GM06990 (cell line): ENCODE measurements around the gene SLC23A2.

Source experiments
- DNase-seq: peaks from one replicate; pipeline ENCODE4 v3.0.0-alpha.2; 2011; ENCODE audit not compliant: insufficient read length; ENCODE audit errors: extremely low read depth
- H3K27me3 ChIP-seq: replicated peaks from 2 replicates; pipeline ENCODE4 v1.6.0; 2011; ENCODE audit warnings: low read length; ENCODE audit not compliant: control insufficient read depth, insufficient read depth
- H3K36me3 ChIP-seq: 2 replicates; pipeline ENCODE4 v1.5.1; 2011; ENCODE audit warnings: low read length; ENCODE audit not compliant: control insufficient read depth, insufficient read depth
- H3K4me3 ChIP-seq: replicated peaks from 2 replicates; pipeline ENCODE4 v1.5.1; 2011; ENCODE audit warnings: low read depth, mild to moderate bottlenecking, control low read depth, low read length
- TF ChIP-seq, protein P1 (sequence below): IDR thresholded peaks from 2 replicates; pipeline ENCODE4 v1.5.1; 2011; ENCODE audit warnings: low read length, control low read depth, mild to moderate bottlenecking, inconsistent platforms; ENCODE audit not compliant: insufficient read depth, poor library complexity, severe bottlenecking

The SLC23A2 gene

DNA sequence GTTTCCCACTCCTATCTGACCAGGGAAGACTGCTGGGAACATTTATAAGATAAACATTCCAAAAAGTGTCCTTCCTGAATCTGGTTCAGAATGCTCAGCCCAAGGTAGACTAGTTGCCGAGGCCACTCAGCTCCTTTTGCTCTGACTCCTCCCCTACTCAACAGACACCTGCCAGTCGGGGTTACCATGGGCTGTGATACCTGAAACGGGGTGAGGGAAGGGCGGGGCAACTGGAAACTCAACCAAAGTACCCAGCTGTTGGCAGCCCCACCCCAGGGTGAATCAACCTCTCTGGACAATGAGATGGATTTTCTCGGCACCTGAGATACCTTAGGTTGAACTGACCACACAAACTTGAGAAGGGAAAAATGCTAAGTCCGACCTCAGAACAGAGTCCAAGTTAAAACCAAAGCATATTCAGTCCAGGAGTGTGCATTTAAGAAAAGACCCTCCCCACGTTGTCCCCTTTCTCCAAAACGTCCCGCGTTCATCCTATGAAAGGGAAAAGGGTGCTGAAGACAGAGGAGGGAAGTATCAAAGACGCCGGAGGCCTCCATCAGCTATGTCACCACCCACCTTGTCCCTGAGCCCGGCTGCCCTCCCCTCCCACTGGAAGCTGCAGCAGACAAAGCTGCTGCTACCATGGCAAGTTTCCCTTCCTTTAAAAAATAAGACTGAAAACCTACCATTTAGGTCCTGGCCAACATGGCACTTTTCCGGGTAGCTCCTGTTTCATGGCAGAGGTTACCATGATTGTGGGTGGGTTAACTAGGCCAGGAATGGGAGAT, 100.1 kb downstream of the SLC23A2 start:
- Histone ChIP-seq H3K4me3 (no peak overlapping the region), H3K36me3 (peaks cover 6% of the 10 kb centered on the region; the same call in 1 of the 2 replicates), H3K27me3 (no peaks in the 10 kb centered on the region)
- TF ChIP-seq, protein P1, sequence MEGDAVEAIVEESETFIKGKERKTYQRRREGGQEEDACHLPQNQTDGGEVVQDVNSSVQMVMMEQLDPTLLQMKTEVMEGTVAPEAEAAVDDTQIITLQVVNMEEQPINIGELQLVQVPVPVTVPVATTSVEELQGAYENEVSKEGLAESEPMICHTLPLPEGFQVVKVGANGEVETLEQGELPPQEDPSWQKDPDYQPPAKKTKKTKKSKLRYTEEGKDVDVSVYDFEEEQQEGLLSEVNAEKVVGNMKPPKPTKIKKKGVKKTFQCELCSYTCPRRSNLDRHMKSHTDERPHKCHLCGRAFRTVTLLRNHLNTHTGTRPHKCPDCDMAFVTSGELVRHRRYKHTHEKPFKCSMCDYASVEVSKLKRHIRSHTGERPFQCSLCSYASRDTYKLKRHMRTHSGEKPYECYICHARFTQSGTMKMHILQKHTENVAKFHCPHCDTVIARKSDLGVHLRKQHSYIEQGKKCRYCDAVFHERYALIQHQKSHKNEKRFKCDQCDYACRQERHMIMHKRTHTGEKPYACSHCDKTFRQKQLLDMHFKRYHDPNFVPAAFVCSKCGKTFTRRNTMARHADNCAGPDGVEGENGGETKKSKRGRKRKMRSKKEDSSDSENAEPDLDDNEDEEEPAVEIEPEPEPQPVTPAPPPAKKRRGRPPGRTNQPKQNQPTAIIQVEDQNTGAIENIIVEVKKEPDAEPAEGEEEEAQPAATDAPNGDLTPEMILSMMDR: no peak
- DNase-seq: no peak

DNA sequence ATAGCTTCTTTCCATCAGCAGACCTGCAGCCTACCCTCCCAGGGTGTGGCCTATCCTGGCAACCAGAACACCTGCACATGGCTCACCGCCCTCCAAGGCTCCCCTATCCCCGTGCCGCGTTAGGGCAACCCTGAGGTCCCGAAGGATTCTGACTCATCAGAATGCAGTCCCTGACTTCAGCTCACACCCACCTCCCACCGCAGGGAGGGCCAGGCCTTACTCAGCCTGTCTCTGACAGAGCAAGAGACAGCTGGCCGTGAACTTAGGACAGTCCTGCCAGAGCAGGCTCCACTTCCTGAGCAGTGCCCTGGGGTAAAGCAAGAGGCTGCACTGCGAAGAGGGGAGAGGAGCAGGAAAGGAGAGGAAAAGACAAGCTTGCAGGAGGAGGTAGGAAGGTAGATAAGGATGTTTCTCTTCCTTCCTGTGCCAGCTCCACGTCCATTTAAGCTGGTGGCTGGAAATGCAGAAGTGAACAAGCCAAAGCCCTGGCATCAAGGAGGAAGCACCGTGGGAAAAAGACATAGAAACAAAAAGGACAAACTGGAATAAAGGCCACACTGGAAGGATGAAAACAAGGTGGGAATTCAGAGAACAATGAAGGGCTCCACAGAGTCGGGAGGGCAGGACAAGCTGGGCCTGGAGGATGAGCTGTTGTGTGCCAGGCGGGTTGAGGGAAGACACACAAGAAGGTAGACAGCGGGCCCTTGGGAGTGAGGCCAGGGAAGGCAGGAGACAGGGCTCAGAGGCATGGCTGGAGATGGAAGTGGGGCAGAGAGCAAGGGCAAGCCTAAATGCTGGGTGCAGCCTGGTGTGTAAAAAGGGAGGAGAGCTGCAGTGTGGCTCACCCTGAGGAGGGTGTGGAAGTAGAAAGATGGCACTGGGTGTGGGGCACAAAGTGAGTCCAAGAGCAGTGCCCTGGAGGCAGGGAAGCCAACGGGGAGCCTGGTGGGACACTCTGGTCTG, 102.7 kb downstream of the SLC23A2 start:
- TF ChIP-seq, protein P1: no peak
- H3K27me3 ChIP-seq: no peaks in the 10 kb centered on the region
- no peak overlapping the region for H3K4me3 ChIP-seq
- DNase-seq: no peak
- peaks cover 6% of the 10 kb centered on the region; the same call in 1 of the 2 replicates for H3K36me3 ChIP-seq

DNA sequence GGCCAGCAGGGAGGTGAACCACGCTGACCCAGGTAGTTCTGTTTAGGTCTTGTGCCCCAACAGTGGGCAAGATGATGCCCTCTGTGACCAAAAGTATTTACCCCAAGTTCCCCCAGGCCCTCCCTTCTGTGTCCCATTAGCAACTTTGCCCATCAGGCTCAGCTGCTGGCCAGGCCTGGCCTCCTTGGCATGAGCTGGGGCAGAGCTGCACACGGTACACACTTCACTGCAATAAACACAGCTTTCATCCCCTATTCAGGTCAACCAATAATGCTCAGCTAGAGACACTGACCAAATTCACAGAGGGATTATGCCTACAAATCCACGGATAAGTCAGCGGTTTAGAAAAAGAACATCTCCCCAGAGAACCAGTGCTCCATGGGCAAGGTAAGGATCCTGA, 103.7 kb downstream of the SLC23A2 start:
- TF ChIP-seq, protein P1: no peak
- Histone ChIP-seq H3K27me3 (no peaks in the 10 kb centered on the region), H3K4me3 (no peak overlapping the region), H3K36me3 (peaks cover 6% of the 10 kb centered on the region; the same call in 1 of the 2 replicates)
- DNase-seq: no peak

DNA sequence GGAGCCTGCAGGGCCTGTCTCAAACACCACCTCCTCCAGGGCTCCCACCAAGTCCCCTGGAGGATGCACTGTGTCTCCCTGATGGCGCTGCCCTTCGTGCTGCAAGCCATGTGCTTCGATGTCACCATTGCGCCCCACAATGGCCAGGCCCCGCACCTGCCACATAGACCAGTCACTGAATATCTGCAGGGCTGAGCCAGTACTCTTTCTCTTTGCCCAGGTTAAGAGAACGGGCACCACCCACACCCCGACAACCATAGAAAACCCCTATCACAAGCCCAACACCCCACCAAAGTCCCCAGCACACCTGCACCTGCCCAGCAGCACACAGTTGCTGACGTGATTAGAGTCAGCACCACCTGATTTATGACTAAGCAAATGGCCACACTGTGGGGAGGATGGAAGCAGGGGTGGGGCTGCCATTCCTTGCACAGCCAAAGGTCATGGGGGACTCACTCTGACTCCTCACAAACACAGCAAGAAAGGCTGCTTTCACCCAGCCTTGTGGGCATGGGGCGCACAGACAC, 104.3 kb downstream of the SLC23A2 start:
- DNase-seq: no peak
- H3K36me3 ChIP-seq: peaks cover 6% of the 10 kb centered on the region; the same call in 1 of the 2 replicates
- H3K27me3 ChIP-seq: no peaks in the 10 kb centered on the region
- TF ChIP-seq, protein P1: peak; percentile 60
- H3K4me3 ChIP-seq: no peak overlapping the region

DNA sequence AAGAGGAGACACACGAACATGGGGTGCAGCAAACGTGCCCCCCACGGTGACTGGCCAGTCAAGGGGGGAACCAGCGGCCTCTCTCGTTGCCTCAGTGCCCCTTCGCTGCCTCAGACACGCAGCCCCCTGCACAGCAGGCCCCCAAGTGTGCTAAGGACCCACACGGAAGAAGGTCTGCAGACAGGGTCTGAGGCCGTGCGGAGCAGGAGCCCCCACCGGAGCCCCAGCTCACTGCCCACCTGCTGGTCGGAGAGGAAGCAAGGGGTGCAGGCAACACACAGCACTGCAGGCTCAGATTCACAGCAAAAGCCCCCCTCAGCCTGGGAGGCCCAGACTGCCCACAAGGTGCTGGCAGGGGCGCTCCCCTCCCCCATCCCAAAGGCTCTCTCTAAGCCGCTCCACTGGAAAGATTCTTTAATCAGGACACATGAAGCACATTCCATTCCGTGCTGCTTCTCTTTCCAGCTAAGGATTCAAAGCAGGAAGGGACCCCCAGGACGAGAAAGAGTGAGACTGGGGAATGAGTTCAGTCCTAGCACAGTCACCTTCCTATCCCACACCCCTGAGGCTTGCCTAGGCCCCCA, 105.1 kb downstream of the SLC23A2 start:
- DNase-seq: no peak
- TF ChIP-seq, protein P1: no peak
- Histone ChIP-seq H3K4me3 (no peak overlapping the region), H3K36me3 (peaks cover 6% of the 10 kb centered on the region; the same call in 1 of the 2 replicates), H3K27me3 (no peaks in the 10 kb centered on the region)
